Activated T-helper 1 cell treated with anti-CD3 and anti-CD28 coated beads, Interleukin-12 subunit alpha, Interleukin-12 subunit beta, Interleukin-2, Interleukin-4 antibody, amounts not matched to agents 30 ng/mL and 10 ng/mL and 1 ng/mL, durations not matched to agents 14 hours and 24 hours and 36 hours (primary cell): Measurements from ENCODE around the gene LY6G6C. TPM values are rescaled to one million over a fixed set of nuclear protein-coding genes. Genes with fewer than 3 reads are reported as not detected.

Experiments used
- DNase-seq: peaks from one replicate; pipeline ENCODE4 v3.0.0; 2021; ENCODE audit warnings: low spot score
- H3K27ac Mint-ChIP-seq: one replicate; pipeline ENCODE4 v1.8.0; 2021; ENCODE audit warnings: mild to moderate bottlenecking, mixed read lengths
- H3K27me3 Mint-ChIP-seq: one replicate; pipeline ENCODE4 v1.8.0; 2022; ENCODE audit warnings: mild to moderate bottlenecking, moderate library complexity, mixed read lengths; ENCODE audit not compliant: insufficient read depth
- H3K36me3 Mint-ChIP-seq: one replicate; pipeline ENCODE4 v1.8.0; 2021; ENCODE audit warnings: low read depth, mixed read lengths
- H3K4me1 Mint-ChIP-seq: one replicate; pipeline ENCODE4 v1.8.0; 2021; ENCODE audit warnings: low read depth, mixed read lengths
- H3K4me3 Mint-ChIP-seq: one replicate; pipeline ENCODE4 v1.8.0; 2021; ENCODE audit warnings: mild to moderate bottlenecking, moderate library complexity, mixed read lengths
- H3K9me3 Mint-ChIP-seq: one replicate; pipeline ENCODE4 v1.8.0; 2021; ENCODE audit warnings: mixed read lengths
- intact Hi-C: fragments of 100-400 bp; cut with micrococcal nuclease; formaldehyde crosslinking; loops from one replicate; pipeline ENCODE4 v1.15.1; 2024
- total RNA-seq: library from RNA; stranded (reverse); gene quantifications from 2 replicates; pipeline ENCODE4 v1.2.3, GENCODE V29; 2022

The LY6G6C gene
- total RNA-seq, 1 donor from 2014 or later: not detected

DNA sequence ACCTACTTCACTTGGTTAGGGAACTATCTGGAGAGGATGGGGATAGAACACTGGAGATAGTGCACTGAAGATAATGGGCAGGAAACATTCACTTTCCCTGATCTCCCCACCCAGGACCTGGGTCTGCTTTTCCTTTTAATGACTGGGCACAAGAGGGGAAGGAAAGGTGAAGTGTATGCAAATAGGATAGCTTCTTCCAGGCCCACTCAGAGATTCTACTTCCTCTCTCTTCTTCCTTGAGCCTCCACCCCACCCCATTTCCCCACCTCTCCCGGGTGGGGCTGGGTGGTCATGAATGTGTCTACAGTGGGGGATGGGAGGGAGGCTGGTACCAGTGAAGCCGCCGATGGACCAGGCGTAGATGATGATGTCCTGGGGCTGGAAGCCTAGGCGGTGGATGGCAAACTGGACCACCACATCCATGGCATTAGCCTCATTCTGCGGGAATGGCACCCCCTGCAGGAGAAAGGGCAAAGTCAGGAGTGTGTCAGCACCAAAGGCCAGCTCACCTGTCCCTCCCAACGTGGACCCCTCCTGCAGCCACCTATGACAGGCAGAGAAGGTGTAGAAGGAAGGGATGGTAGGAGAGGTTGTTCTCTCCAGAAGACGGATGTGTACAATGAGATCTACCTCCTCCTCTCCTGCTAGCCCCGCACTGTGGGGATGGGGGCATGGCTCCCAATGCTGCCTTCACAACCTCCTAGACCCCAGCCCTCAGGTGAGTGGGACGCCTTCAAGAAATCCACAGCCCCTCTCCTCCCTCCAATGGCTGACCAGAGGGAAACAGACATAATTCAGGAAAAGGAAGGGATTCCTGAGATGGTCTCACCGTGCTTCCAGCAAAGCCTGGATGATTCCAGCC, 32.1 kb downstream of the LY6G6C start:
- intact Hi-C loops: no loop called here
- H3K4me1 Mint-ChIP-seq: peaks cover 10% of the 10 kb centered on the region
- DNase-seq: no peak
- H3K9me3 Mint-ChIP-seq: no peaks in the 10 kb centered on the region
- no peak overlapping the region for H3K27ac Mint-ChIP-seq
- H3K27me3 Mint-ChIP-seq: no peaks in the 10 kb centered on the region
- no peak overlapping the region for H3K4me3 Mint-ChIP-seq
- peaks cover 34% of the 10 kb centered on the region for H3K36me3 Mint-ChIP-seq

DNA sequence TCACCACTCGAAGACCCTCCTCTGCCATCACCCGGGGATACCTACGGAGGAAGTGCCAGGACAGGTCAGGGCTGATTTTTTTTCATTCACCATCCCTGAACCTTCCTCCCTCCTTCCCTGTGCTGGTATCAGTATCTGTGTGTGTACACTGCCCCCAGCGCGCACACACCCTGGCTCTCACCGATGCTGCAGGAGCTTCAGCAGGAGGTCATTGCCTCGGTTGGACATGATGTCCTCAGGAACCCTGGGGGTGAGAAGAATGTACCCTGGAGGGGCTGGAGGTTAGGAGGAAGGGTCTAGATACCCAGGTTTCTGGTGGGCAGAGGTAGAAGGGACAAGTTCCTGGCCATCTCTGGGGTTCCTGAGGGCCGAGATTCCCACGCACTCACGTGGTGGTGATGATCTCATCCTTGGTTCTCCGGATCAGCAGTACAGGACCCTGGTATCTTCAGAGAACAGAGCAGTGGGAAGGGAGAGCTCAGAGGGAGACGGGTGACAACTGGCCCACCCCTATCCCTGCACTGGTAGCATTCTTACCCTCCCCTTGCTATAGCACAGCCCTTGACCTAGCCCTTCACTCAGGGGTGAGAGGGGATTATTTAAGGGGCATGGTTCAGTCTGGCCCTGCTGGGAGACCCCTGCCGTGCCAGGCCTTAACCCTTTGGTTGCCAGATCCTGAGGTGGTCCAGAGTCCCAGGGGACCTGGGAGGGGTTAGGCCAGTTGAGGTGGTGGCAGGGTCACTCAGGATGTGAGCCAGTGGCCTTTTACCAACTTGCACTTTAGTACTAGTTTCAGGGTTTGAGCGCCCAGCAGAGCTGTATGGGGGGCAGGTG, 33.5 kb downstream of the LY6G6C start:
- DNase-seq: no peak
- Mint-ChIP-seq H3K9me3 (no peaks in the 10 kb centered on the region), H3K36me3 (peaks cover 34% of the 10 kb centered on the region), H3K4me1 (peaks cover 10% of the 10 kb centered on the region), H3K4me3 (no peak overlapping the region), H3K27ac (no peak overlapping the region), H3K27me3 (no peaks in the 10 kb centered on the region)
- intact Hi-C loops: no loop called here

DNA sequence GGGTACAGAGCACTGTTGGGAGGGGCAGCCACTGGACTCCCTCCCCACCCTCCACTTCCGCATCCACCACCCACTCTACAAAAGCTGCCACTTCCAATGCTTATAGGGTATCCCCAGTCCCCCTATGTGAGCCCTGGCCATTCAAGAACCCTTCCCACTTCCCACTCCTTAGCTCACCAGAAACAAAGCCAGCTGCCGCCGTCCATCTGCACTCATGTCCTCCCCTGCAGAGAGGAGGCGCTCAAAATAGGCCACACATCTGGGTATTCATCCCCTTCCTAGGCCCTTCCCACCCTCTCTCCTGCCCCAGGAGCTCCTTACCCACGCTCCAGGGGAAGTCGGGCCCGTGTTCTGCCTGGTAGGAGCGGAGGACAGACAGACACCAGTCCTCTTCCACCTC, 34.2 kb downstream of the LY6G6C start:
- Mint-ChIP-seq H3K27ac (no peak overlapping the region), H3K4me3 (no peak overlapping the region), H3K9me3 (no peaks in the 10 kb centered on the region), H3K36me3 (peaks cover 29% of the 10 kb centered on the region), H3K27me3 (no peaks in the 10 kb centered on the region), H3K4me1 (peaks cover 10% of the 10 kb centered on the region)
- intact Hi-C loops: no loop called here
- no peak for DNase-seq

DNA sequence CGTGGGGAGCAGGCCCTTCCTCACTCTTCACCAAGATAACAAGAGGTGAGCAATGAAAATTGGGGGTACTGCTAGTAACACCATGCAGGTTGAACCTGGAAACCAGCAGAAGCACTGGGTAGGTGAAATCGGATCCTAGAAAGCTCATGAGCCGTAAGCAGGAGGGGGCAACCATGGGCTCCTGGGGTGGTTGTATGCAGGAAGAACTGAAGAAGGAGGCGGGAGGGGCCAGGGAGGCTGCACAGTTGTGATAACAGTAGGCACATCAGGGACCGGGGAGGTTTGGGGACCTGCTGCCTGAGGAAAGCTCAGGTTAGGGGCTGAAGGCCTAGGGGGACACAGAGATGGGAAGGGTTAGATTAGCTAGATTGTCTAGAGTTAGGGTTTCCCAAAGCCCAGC, 35.1 kb downstream of the LY6G6C start:
- intact Hi-C loops: no loop called here
- Mint-ChIP-seq H3K4me3 (no peak overlapping the region), H3K36me3 (peaks cover 28% of the 10 kb centered on the region), H3K27ac (no peak overlapping the region), H3K27me3 (no peaks in the 10 kb centered on the region), H3K4me1 (peaks cover 13% of the 10 kb centered on the region), H3K9me3 (no peaks in the 10 kb centered on the region)
- no peak for DNase-seq

DNA sequence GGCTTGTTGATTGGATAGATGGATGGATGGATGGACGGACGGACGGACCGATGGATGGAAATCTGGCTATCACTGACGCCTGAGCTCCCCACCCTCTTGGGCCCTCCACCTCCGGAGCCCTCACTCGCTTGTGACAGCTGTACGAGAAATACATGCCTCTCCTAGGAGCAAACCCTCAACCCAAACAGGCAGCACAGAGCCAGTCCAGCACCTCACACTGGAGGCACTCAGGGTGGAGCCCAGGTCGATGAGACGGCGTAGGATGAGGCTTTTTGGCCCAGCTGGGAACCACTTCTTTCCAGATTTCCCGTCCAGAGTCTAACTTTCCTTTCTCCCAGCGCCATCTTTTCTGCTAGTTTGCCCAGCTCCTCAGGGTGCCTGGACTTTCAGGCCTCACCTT, 38.0 kb downstream of the LY6G6C start:
- Mint-ChIP-seq H3K9me3 (no peaks in the 10 kb centered on the region), H3K27ac (no peak overlapping the region), H3K4me1 (peaks cover 24% of the 10 kb centered on the region), H3K27me3 (no peaks in the 10 kb centered on the region), H3K4me3 (no peak overlapping the region), H3K36me3 (peaks cover 19% of the 10 kb centered on the region)
- intact Hi-C loops: no loop called here
- DNase-seq: no peak

DNA sequence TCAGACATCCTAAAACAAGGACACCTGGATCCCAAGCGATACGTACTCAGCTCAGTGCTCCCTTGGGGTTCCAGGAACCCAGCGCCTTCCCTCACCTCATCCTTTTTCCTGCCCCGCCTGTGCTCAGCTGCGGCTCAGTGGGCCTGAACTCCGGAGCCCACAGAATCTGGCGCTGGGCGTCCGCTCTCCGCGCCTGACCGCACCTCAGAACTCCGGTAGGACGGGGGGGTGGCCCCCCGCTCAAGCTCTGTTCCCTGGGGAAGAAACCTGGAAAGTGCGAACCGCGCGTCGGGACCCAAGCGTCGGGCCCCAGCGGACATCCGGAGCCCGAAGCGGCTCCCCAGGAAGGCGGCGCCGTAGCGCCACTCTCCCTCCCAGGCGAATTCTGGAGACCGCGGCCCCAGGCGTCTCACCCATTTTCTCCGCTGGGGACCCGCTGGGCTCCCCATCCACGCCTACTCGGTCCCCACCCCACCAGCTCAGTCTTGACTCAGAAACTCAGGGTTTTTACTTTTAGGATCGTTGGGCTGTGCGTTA, 40.3 kb downstream of the LY6G6C start:
- peaks cover 24% of the 10 kb centered on the region for H3K4me1 Mint-ChIP-seq
- H3K4me3 Mint-ChIP-seq: peak overlapping the region; percentile 80
- H3K36me3 Mint-ChIP-seq: peaks cover 11% of the 10 kb centered on the region
- H3K27me3 Mint-ChIP-seq: no peaks in the 10 kb centered on the region
- no peaks in the 10 kb centered on the region for H3K9me3 Mint-ChIP-seq
- DNase-seq: peak; percentile 20
- peak overlapping the region; percentile 54 for H3K27ac Mint-ChIP-seq
- intact Hi-C loops: no loop called here

DNA sequence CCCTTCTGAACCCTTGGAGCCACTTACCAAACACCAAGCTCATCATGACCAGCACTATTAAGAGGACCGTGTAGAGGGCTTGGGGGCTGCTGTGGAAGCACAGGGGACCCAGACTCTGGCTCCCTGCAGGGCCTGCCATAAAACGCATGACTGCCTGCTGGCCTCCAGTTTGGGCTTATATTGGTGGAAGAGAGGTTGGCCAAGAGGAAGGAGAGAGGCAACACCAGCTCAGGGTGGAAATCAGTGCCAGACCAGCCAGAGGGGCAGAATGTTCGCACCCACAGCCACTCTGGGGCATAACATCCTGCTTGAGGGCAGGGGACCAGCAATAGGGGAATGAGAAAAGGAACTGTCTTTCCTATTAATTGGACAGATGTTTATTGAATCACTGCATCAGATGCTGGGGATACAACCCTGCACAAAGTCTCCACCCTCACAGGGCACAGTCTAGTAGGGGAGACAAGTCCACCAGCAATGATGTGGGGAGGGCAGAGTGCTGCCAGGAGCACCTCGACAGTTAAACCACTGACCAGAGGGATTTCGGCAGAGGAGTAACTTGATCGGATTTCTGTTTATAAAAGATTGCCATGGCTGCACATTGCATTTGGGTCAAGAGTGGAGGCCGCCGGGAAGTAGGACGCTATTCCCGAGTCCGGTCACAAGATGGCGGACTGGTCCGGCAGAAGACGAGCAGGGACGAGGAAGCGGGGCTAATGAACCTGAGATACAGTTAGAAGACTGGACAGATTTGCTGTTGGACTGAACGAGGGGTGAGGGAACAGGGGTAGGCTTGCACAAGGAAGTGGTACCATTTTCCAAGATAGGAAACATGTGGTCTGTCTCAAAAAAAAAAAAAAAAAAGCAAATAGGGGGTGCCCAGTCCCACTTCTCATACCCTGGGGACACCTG, 41.1 kb downstream of the LY6G6C start, which contains the start of gene LY6G5C:
TSS of gene LY6G5C (minus strand) at position 842 of the 909 bp plus-strand sequence. CDS start at position 148, 694 bp downstream.
- H3K4me3 Mint-ChIP-seq: peak within 1 kb of the TSS; percentile 80
- intact Hi-C loops: loop anchor here (1.0 kb wide), 5 partner anchors 22 to 272 kb away; no protein-coding TSS in a partner anchor
- peak within 1 kb of the TSS; percentile 73 for H3K27ac Mint-ChIP-seq
- no peaks in the 10 kb centered on the region for H3K27me3 Mint-ChIP-seq
- peak; percentile 30 for DNase-seq
- peaks cover 24% of the 10 kb centered on the region for H3K4me1 Mint-ChIP-seq
- H3K36me3 Mint-ChIP-seq: peaks cover 9% of the 10 kb centered on the region
- H3K9me3 Mint-ChIP-seq: no peaks in the 10 kb centered on the region

DNA sequence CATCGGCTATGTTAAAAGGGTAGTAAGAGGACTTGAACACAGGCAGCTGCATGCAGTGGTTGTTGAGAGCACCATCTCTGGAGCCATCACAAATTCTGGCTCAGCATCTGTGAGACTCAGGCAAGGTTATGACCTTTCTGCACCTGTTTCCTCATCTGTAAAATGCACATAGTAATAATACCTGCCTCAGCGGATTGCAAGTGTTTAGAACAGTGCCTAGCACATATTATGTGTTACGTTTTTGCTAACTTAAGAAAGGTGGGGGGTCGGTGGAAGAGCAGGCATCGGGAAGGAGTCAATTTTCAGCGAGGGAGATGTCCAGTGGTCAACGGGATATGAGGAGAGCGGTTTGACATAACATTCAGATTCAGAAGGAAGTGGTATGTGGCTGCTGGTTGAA, 43.6 kb downstream of the LY6G6C start:
- Mint-ChIP-seq H3K27ac (no peak overlapping the region), H3K9me3 (no peaks in the 10 kb centered on the region), H3K4me3 (no peak overlapping the region), H3K36me3 (peaks cover 5% of the 10 kb centered on the region), H3K27me3 (no peaks in the 10 kb centered on the region), H3K4me1 (peaks cover 24% of the 10 kb centered on the region)
- intact Hi-C loops: no loop called here
- no peak for DNase-seq

DNA sequence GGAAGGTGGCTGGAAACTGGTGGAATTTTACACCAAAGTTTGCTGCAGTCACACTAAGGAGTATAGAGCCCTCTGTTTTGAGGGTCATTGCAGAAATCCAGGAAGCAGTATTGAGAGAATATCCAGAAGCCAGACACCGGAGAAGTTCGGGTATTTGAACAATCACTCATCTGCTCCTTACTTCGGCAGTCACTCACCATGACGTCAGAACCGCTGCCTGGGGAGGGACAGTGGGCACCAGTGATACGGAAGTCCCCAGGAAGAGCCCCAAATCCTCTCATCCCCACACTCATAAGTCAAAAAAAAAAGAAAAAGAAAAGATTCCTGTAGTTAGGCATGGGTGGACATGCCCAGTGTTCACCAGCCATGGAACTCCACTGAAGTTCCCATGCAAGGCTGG, 44.6 kb downstream of the LY6G6C start:
- Mint-ChIP-seq H3K27ac (no peak overlapping the region), H3K36me3 (peaks cover 13% of the 10 kb centered on the region), H3K27me3 (no peaks in the 10 kb centered on the region), H3K9me3 (no peaks in the 10 kb centered on the region), H3K4me3 (no peak overlapping the region), H3K4me1 (peaks cover 24% of the 10 kb centered on the region)
- intact Hi-C loops: no loop called here
- no peak for DNase-seq

DNA sequence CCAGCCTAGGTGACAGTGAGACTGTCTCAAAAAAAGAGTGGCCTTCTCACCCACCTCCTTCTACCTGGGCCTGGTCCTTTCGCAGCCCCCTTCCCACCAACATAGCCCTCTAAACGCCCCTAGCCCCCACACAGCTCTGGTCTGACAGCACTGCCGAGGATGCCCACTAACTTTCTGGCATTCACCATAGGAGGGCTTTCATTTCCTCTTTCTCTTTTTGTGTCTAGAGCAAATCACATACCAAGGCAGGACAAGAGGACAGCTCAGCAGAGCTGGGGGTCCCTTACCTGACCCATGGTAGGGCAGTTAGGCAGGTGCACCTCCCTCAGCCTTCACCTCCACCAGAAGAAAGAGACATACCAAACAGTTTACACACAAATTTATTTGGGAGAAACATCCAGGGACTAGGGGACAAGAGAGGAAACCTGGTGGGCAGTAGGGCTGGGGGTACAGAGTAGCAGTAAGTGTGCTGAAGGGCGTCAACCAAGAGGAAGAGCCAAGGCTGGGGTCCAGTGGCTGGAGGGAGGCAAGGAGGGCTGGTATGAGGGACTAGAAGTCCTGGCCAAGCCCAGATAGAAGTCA, 45.1 kb downstream of the LY6G6C start:
- H3K9me3 Mint-ChIP-seq: no peaks in the 10 kb centered on the region
- no peaks in the 10 kb centered on the region for H3K27me3 Mint-ChIP-seq
- no peak overlapping the region for H3K27ac Mint-ChIP-seq
- H3K36me3 Mint-ChIP-seq: peaks cover 11% of the 10 kb centered on the region
- intact Hi-C loops: no loop called here
- H3K4me3 Mint-ChIP-seq: no peak overlapping the region
- peaks cover 20% of the 10 kb centered on the region for H3K4me1 Mint-ChIP-seq
- no peak for DNase-seq

DNA sequence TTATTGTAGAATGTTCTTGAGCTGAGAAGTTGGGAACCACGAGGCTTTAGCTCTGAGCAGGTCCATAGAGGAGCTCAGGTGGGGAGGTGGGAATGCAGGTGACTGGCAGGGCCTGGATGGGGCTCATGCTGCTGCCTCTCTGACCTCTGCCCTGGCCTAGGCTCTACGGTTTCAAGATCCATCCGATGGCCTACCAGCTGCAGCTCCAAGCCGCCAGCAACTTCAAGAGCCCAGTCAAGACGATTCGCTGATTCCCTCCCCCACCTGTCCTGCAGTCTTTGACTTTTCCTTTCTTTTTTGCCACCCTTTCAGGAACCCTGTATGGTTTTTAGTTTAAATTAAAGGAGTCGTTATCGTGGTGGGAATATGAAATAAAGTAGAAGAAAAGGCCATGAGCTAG, 51.9 kb downstream of the LY6G6C start, which contains the start of gene LY6G5B:
TSS of gene LY6G5B (plus strand) at position 301 of the 400 bp plus-strand sequence. CDS start 975 bp downstream, outside the sequence.
- Mint-ChIP-seq H3K27me3 (no peaks in the 10 kb centered on the region), H3K27ac (no peak within 1 kb of the TSS), H3K4me3 (no peak within 1 kb of the TSS), H3K4me1 (peaks cover 43% of the 10 kb centered on the region), H3K9me3 (no peaks in the 10 kb centered on the region), H3K36me3 (peaks cover 55% of the 10 kb centered on the region)
- intact Hi-C loops: loop anchor here (10.0 kb wide), 2 partner anchors 1305 to 1535 kb away; partner anchors contain the start of genes HSD17B8, RING1, RXRB and SLC39A7
- DNase-seq: no peak
